Endothelial cell of umbilical vein (primary cell): Measurements from ENCODE around the gene NRBP1. TPM values are rescaled to one million over a fixed set of nuclear protein-coding genes. Genes with fewer than 3 reads are reported as not detected.

Source experiments
- Bru-seq: library from RNA; stranded (reverse); fragments of 400-500 nt; gene quantifications from one replicate; lab custom pipeline; 2021; lab: Mats Ljungman, UMichigan
- BruChase-seq, 2 experiments: library from RNA; stranded (reverse); fragments of 400-500 nt; gene quantifications; one replicate each; lab custom pipeline; 2021; lab: Mats Ljungman, UMichigan
- BruUV-seq: library from RNA; stranded (reverse); fragments of 400-500 nt; replicated peaks from 2 replicates; lab custom pipeline; 2021; lab: Mats Ljungman, UMichigan
- CTCF ChIA-PET: fragments of 300-600, 350-600 bp; sonication (Branson Sonifier 250); formaldehyde crosslinking; loops from one replicate; lab custom pipeline; 2021; ENCODE audit warnings: antibody characterized with exemption, inconsistent platforms; lab: Charles Lee
- POLR2A ChIA-PET: fragments of 300-600, 350-600 bp; sonication (Branson Sonifier 250); formaldehyde crosslinking; loops from one replicate; lab custom pipeline; 2021; ENCODE audit warnings: antibody characterized with exemption, inconsistent platforms; lab: Charles Lee
- DNase-seq: peaks from one replicate; pipeline ENCODE4 v3.0.0-alpha.2; 2011; ENCODE audit warnings: low read depth, low spot score
- FAIRE-seq: peaks from 2 replicates; lab custom pipeline; 2011; peaks lifted over from hg19 to GRCh38; lab: Jason Lieb, UNC
- H2AFZ ChIP-seq: 2 replicates; pipeline ENCODE4 v1.6.0; 2012; ENCODE audit warnings: low read depth, low read length, control low read depth, inconsistent platforms
- H3K27ac ChIP-seq: 2 replicates; pipeline ENCODE4 v1.5.1; 2011; ENCODE audit warnings: low read depth, mild to moderate bottlenecking, control low read depth, low read length, moderate library complexity; ENCODE audit not compliant: insufficient read depth
- H3K27me3 ChIP-seq, 2 experiments: 2 replicates each; pipeline versions ENCODE4 v1.6.0 to v1.6.1; 2011; ENCODE audit warnings: low read length in 2 of 2, mixed read lengths in 1 of 2; ENCODE audit not compliant: control insufficient read depth in 2 of 2, insufficient read depth in 2 of 2
- H3K36me3 ChIP-seq, 2 experiments: 2 replicates in 1 of 2; 3 replicates in 1 of 2; pipeline ENCODE4 v1.5.1; 2011; ENCODE audit warnings: low read length in 2 of 2, mild to moderate bottlenecking in 1 of 2, moderate library complexity in 1 of 2; ENCODE audit not compliant: control insufficient read depth in 2 of 2, insufficient read depth in 2 of 2; ENCODE audit errors: extremely low read depth in 1 of 2
- H3K4me1 ChIP-seq: 3 replicates; pipeline ENCODE4 v1.5.1; 2011; ENCODE audit warnings: mild to moderate bottlenecking, low read length; ENCODE audit not compliant: control insufficient read depth, insufficient read depth; ENCODE audit errors: extremely low read depth
- H3K4me2 ChIP-seq: 2 replicates; pipeline ENCODE4 v1.6.1; 2011; ENCODE audit warnings: low read length, control low read depth, mixed read lengths; ENCODE audit not compliant: insufficient read depth
- H3K4me3 ChIP-seq, 3 experiments: fragments of 200-600 bp in 1 of 3; sonication (generic), shearing (Covaris generic) in 1 of 3; replicated peaks in 1 of 3; 2 replicates each; pipeline ENCODE4 v1.5.1; 2011 to 2016; ENCODE audit warnings: control low read depth in 3 of 3, low read length in 3 of 3, mild to moderate bottlenecking in 2 of 3, inconsistent platforms in 1 of 3, low read depth in 1 of 3, moderate library complexity in 1 of 3; ENCODE audit not compliant: insufficient read depth in 1 of 3
- H3K79me2 ChIP-seq: 2 replicates; pipeline ENCODE4 v1.6.0; 2012; ENCODE audit warnings: low read length, inconsistent platforms; ENCODE audit not compliant: control insufficient read depth, insufficient read depth
- H3K9ac ChIP-seq: replicated peaks from 2 replicates; pipeline ENCODE3; 2011; ENCODE audit warnings: low read length, control low read depth; ENCODE audit not compliant: insufficient read depth; ENCODE audit errors: extremely low read depth
- H3K9me1 ChIP-seq: replicated peaks from 3 replicates; pipeline ENCODE4 v1.6.0; 2011; ENCODE audit warnings: mild to moderate bottlenecking, low read length; ENCODE audit not compliant: control insufficient read depth, insufficient read depth; ENCODE audit errors: extremely low read depth
- H3K9me3 ChIP-seq: replicated peaks from 2 replicates; pipeline ENCODE4 v1.5.1; 2012; ENCODE audit warnings: low read length, inconsistent platforms; ENCODE audit not compliant: control insufficient read depth, insufficient read depth
- H4K20me1 ChIP-seq: replicated peaks from 2 replicates; pipeline ENCODE3; 2011; ENCODE audit warnings: mild to moderate bottlenecking, low read length; ENCODE audit not compliant: control insufficient read depth, insufficient read depth; ENCODE audit errors: extremely low read depth
- FOS ChIP-seq: IDR thresholded peaks from 2 replicates; pipeline ENCODE4 v1.6.1; 2011; ENCODE audit warnings: mild to moderate bottlenecking, low read length, moderate library complexity, borderline replicate concordance; ENCODE audit not compliant: insufficient read depth
- JUN ChIP-seq: IDR thresholded peaks from 2 replicates; pipeline ENCODE4 v1.6.1; 2011; ENCODE audit warnings: borderline replicate concordance, low read depth; ENCODE audit not compliant: insufficient read length, insufficient read depth
- POLR2A ChIP-seq: IDR thresholded peaks from 2 replicates; pipeline ENCODE4 v1.6.1; 2012; ENCODE audit warnings: low read depth, mild to moderate bottlenecking, control low read depth, low read length
- POLR2AphosphoS5 ChIP-seq: IDR thresholded peaks from 2 replicates; pipeline ENCODE4 v1.6.1; 2012; ENCODE audit warnings: low read depth, mild to moderate bottlenecking, control low read depth, low read length, moderate library complexity; ENCODE audit not compliant: insufficient read depth
- dilution Hi-C: fragments of 300-500 bp; cut with MboI; formaldehyde crosslinking; loops from one replicate; pipeline ENCODE4 v1.15.0; 2019; ENCODE audit warnings: low sequenced_read_pairs; ENCODE audit not compliant: extremely low pct_ligation_motif_present
- intact Hi-C: fragments of 100-400 bp; cut with micrococcal nuclease; formaldehyde crosslinking; loops from one replicate; pipeline ENCODE4 v1.10.0; 2022
- long read RNA-seq: library from polyadenylated mRNA; stranded (forward); transcript quantifications from one replicate; pipeline ENCODE4 v2.0.0, GENCODE V29; 2021
- polyA minus RNA-seq, 3 experiments: library from RNA; depleted of rRNA, polyadenylated mRNA; stranded (reverse); fragments of >200 nt; gene quantifications; 1 replicate in 1 of 3; 2 replicates in 2 of 3; pipeline ENCODE4 v1.2.3, GENCODE V29; 2011
- polyA plus RNA-seq, 4 experiments: library from polyadenylated mRNA; depleted of rRNA in 3 of 4; stranded (reverse) in 3 of 4; unstranded in 1 of 4; fragments of >200 nt; gene quantifications; 2 replicates each; pipeline versions ENCODE4 v1.2.1 to v1.2.3, GENCODE V29; 2011 to 2012; ENCODE audit warnings: missing spikeins in 1 of 4
- total RNA-seq: library from RNA; stranded (reverse); gene quantifications from 2 replicates; pipeline ENCODE4 v1.2.3, GENCODE V29; 2021
- TF ChIP-seq, protein P1 (sequence below), 2 donors: IDR thresholded peaks; 1 replicate in 1 of 2; 2 replicates in 1 of 2; pipeline ENCODE4 v1.5.1; 2011; ENCODE audit warnings: low read length in 2 of 2, mild to moderate bottlenecking in 2 of 2, moderate library complexity in 2 of 2, control low read depth in 1 of 2, inconsistent platforms in 1 of 2, low read depth in 1 of 2; ENCODE audit not compliant: insufficient read depth in 1 of 2; ENCODE audit errors: extremely low read depth in 1 of 2

NRBP1 gene
- total RNA-seq (118 and 130 TPM in 2 replicates), polyA plus RNA-seq (169 and 190 TPM in 2 replicates), polyA minus RNA-seq (194 and 209 TPM in 2 replicates), Bru-seq, nascent RNA (percentile 78 among the genes with signal in this experiment), BruChase-seq, experiment 1, labeled RNA remaining after a 6-hour chase (percentile 94 among the genes with signal in this experiment), BruChase-seq, experiment 2, labeled RNA remaining after a 2-hour chase (percentile 89 among the genes with signal in this experiment)
- 178 and 187 TPM in 2 replicates for polyA plus RNA-seq (2011; cell fraction: cytosol; rRNA removed)
- 168 and 193 TPM in 2 replicates for polyA plus RNA-seq (2011; cell fraction: nucleus; rRNA removed)
- 133 and 138 TPM in 2 replicates for polyA plus RNA-seq (2012)
- polyA minus RNA-seq (2011; cell fraction: cytosol; rRNA and poly(A)+ RNA removed), result 44.5 TPM
- 61.3 and 91.1 TPM in 2 replicates for polyA minus RNA-seq (2011; cell fraction: nucleus; rRNA and poly(A)+ RNA removed)
- long read RNA-seq, transcript NRBP1-203 (18 exons, 2,163 nt), result major isoform, 17 of 290 reads
- long read RNA-seq, partial matches to known transcripts, result 256 of 290 reads
- long read RNA-seq, other reads (novel, unspliced or antisense), result 17 of 290 reads

DNA sequence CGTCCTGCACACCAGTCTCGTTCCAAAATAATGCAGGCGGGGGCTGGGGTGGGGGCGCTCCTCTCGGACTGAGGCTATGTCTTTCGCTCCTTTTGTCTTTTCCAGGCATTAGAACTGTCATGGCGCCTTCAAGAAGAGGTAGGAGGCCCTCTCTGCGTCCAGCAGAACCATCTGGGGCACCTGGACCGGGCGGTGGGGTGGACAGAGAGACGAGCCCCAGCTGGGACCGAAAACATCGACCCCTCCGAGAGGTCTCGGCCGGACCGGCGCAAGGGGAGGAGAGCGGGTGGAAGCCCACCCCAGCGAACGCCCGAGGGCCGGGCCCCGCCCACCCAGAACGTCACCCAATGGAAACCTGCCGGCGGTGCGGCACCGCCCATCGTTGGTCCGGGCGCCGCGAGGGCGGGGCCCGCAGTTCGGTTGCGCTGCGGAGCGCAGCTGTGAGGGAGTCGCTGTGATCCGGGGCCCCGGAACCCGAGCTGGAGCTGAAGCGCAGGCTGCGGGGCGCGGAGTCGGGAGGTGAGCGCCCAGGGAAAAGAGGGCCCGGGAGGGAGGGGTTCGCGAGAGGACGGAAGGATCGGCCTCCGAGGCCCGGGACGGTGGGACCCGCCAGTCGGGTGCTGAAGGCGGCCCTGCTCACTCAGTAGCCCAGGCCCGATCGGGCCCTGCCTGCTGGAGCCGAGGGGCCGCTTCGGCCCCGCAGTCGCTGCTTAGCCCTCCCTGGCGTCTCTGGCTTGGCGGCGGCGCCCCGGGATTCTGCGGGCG, at the start of gene NRBP1:
Gene NRBP1, plus strand, starts transcription at position 419 of the 765 bp plus-strand sequence. CDS start 4,643 bp downstream, outside the sequence.
- dilution Hi-C loops, result no loop called here
- TF ChIP-seq JUN, result no peak
- peak; percentile 63 for TF ChIP-seq FOS
- peak; percentile 84 for TF ChIP-seq POLR2A
- peak; percentile 86 for TF ChIP-seq POLR2AphosphoS5
- TF ChIP-seq, protein P1, sequence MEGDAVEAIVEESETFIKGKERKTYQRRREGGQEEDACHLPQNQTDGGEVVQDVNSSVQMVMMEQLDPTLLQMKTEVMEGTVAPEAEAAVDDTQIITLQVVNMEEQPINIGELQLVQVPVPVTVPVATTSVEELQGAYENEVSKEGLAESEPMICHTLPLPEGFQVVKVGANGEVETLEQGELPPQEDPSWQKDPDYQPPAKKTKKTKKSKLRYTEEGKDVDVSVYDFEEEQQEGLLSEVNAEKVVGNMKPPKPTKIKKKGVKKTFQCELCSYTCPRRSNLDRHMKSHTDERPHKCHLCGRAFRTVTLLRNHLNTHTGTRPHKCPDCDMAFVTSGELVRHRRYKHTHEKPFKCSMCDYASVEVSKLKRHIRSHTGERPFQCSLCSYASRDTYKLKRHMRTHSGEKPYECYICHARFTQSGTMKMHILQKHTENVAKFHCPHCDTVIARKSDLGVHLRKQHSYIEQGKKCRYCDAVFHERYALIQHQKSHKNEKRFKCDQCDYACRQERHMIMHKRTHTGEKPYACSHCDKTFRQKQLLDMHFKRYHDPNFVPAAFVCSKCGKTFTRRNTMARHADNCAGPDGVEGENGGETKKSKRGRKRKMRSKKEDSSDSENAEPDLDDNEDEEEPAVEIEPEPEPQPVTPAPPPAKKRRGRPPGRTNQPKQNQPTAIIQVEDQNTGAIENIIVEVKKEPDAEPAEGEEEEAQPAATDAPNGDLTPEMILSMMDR (IDR thresholded peaks at IDR 0.05; ENCODE audit: extremely low read depth in 1 of 2, insufficient read depth in 1 of 2, low read depth in 1 of 2, low read length in 2 of 2), result no peak

More for the DNA sequence above, at the start of gene NRBP1:
- no peaks in the 10 kb centered on the region for H3K9me1 ChIP-seq
- H3K9ac ChIP-seq, result peak within 1 kb of the TSS; percentile 97
- ChIA-PET CTCF (interaction anchor here (0.6 to 4.9 kb wide), 9 partner anchors 14 to 254 kb away, joined by 3 to 75 read pairs (median 3); partner anchors contain the start of genes PPM1G, SLC4A1AP, SUPT7L and ZNF513), POLR2A (interaction anchor here (0.6 to 2.6 kb wide), 2 partner anchors 19 to 108 kb away, joined by 5 to 18 read pairs; partner anchors contain the start of gene PPM1G)
- H3K36me3 ChIP-seq, result peaks cover 3 to 4% of the 10 kb centered on the region in 2 experiments
- H3K4me2 ChIP-seq, result peak within 1 kb of the TSS; percentile 98
- peaks cover 26% of the 10 kb centered on the region for H3K4me1 ChIP-seq
- intact Hi-C loops, result loop anchor here (1.0 to 5.0 kb wide), 6 partner anchors 19 to 200 kb away; partner anchors contain the start of genes GTF3C2, IFT172, PPM1G and ZNF512
- H3K79me2 ChIP-seq, result peaks cover 39% of the 10 kb centered on the region
- DNase-seq (peak; percentile 89), FAIRE-seq (peak; percentile 94)
- no peaks in the 10 kb centered on the region for H3K27me3 ChIP-seq
- peak within 1 kb of the TSS; percentile 86 for H3K27ac ChIP-seq
- BruUV-seq, result no TSS peak
- no peaks in the 10 kb centered on the region for H4K20me1 ChIP-seq
- H3K9me3 ChIP-seq, result no peaks in the 10 kb centered on the region
- H3K4me3 ChIP-seq, result peak within 1 kb of the TSS; percentile 68 to 93 (median 86)
- H2AFZ ChIP-seq, result peak within 1 kb of the TSS; percentile 99
